Brain pericyte (primary cell): ENCODE results near the gene CD1B.
"Not testable (repeated sequence)": the region's sequence is repeated elsewhere in the genome, so short reads cannot be mapped to it uniquely, and the experiment has no call there.

ENCODE experiments used
- DNase-seq: peaks from one replicate; pipeline ENCODE4 v3.0.0-alpha.2; 2012; ENCODE audit warnings: low read depth, low spot score

CD1B gene

DNA sequence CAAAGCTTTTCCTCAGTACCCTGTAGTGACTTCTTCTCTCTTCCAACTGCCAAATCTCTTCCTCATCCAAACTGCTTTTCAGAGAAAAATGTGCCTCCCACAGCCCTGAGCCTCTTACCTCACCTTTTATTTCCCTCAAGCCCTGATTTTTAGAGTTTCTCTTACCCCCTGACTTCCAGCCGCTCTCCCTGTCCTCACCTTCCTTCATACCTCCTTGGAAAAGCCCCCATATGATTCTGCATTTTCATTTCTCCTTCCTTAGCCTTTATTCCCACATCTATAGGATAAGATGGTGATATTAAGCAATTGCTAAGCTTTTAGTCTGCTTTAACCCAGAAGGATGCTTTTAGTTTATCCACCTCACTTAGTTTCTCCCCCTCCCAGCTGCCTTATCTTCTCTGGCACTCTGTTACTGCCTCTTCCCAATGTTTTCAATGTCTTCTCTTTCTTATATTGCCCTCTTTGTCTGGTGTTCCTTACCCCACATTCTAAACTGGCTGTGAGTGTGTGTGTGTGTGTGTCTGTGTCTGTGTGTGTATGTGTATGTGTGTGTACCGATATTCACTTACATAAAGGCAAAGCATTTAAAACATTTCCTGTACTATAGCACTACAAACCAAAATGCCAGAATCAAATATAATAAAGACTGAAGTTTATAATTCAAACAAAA is at the start of gene CD1B:
TSS of gene CD1B (minus strand) at position 51 of the 670 bp plus-strand sequence. CDS start 108 bp downstream, outside the sequence.
- DNase-seq, result no peak

DNA sequence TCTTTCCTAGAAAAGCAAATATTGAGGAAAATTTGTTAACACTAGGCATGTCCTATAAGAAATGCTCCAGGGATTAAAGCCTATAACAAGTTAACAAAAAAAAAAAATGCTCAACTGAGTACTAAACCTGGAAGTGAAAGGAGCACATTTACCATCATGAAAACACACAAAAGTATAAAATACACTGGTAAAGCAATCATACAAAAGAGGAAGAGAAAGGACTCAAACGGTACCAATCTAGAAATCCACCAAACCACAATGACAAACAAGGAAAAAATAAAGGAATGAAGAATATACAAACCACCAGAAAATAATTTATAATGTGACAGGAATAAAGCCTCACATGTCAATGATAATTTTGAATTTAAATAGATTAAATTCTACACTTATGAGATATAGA is 43.5 kb upstream of the CD1B start:
- no peak for DNase-seq

DNA sequence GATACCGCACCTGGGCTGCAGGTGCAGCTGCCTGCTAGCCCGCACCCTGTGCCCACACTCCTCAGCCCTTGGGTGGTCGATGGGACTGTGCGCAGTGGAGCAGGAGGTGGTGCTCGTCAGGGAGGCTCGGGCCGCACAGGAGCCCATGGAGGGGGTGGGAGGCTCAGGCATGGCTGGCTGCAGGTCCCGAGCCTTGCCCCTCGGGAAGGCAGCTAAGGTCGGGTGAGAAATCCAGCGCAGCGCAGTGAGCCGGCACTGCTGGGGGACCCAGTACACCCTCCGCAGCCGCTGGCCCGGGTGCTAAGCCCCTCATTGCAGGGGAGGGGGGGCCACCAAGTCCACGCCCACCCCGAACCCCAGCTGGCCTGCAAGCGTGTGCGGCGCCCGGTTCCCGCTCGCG is 42.8 kb upstream of the CD1B start:
- not testable (repeated sequence) for DNase-seq

DNA sequence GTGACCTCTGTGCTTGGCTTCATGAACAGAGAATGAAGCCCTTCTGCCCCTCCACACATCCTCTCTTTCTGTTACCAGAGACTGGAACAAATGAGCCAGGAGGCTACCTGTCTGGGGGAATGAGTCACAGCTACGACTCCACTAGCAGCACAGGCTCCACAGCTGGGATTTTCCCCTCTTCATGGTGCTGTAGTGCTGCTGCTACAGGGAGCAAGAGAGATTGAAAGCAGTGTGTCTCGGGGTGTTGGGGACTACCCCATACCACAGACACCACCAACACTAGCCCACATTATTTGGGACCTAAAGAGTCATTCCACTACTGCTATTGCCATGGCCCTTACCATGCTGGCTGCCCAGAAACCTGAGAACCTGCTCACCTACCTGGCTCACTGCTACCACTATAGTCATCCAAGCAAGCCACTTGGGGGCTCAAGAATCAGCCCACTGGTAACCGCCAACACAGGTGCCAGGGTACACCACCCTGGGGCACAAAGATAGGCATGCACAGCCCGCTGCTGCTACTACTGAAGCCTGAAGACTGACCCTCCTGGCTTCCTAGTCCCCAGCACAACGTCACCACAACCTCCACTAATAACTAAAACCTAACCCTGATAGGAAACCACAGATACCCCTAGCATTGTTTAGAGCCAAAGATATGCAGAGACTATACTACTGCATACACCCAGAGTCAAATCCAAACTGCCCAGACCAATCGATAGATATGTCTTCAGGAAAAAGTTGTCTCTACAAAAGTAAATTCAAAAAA is 40.0 kb upstream of the CD1B start:
- no peak for DNase-seq

DNA sequence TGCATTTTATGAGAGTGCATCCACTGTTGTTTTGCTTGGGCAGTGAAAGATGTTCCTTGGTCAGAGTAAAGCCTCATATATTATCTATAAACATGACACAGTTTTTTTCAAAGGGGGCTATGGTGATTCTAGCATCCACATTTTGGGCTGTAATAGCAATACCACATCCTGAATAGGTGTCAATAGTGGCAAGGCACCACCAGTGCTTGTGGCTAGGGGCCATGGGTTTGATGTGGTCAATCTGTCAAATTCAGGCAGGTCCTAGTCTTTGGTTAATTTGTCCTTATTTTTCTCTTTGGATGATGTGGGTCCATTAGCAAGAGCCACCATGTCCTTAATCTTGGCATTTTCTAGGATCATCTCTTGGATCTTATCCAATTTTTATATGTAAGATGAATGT is 35.5 kb upstream of the CD1B start:
- DNase-seq, result no peak

DNA sequence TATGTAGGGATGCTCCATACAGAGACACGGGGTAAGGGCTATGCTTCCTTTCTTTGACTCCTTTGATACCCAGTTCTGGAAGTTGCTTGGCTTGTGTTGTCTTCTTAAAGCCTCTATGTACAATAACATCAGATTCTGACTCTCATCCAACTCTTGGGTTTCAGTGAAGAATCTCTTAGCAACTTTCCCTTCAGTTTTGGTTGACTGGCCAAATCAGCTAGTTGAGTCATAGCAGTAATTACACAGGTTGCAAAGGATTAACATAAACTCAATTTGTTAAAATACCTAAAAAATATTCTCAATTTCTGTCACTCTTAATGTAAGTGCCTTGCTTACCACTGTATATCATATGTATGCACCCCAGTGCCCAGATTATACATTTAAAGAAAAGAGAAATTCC is 31.6 kb upstream of the CD1B start:
- DNase-seq, result no peak

DNA sequence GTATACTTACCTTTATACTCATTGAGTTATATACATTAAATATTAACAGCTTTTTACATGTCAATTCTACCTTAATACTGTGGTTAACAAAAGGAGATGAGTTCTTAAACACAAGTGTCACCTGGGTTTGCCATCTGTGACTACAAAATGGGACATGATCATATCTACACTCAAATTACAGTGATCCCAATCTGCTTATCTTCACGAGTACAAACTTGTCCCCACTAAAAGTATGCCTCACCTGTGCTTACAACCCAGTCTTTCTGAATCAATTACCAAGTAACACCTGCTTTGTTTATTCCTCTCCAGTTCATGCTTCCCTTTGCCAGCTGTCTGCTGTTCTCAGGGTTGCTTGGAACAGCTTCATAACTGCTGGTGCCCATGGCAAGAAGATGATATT is 31.2 kb upstream of the CD1B start:
- DNase-seq, result no peak

DNA sequence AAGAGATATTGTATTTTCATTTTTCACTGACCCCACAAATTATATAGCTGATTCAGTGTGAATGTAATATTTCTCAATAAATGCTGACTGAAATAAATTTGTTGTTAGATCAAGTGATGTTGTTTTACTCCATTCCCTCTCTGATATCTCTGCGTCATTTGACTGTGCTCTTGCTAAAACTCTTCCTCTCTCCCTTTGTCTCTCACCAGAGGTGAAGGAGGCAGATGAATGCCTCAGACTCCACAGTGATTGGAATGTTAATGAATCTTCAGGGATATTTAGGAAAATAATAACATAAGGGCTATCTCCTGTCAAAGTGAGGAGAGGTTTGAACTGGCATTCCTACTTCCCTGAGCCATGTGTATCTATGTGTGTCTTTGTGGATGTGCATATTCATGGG is 26.1 kb upstream of the CD1B start:
- no peak for DNase-seq

DNA sequence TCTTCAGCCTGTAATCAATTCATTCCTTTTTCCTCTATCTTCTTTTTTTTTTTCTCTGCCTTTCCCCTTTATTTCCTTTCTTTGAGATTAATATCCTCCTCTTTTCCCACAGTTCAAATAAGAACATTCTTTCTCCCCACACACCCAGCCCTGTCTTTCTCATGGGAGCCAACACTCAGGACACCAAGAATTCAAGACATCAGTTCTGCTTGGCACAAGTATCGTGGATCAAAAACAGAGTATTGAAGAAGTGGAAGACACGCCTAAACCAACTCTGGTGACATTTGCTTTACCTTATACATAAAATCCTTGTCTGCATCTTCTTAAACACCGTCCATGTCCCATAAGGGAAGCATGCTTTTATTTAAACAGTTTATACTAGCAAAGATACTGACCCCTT is 25.3 kb upstream of the CD1B start:
- DNase-seq, result no peak

DNA sequence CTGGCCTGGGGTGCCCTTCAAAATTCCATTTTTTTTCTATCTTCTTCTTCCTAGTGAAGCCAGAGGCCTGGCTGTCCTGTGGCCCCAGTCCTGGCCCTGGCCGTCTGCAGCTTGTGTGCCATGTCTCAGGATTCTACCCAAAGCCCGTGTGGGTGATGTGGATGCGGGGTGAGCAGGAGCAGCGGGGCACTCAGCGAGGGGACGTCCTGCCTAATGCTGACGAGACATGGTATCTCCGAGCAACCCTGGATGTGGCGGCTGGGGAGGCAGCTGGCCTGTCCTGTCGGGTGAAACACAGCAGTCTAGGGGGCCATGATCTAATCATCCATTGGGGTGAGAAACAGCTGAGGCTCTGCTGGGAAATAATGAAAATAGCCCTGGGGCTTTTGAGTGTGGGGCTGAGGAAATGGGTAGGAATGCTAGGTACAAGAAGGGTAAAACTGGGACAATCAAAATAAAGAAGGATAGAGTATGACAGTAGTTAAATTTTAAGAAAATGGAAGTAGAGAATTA is 24.5 kb upstream of the CD1B start:
- no peak for DNase-seq

DNA sequence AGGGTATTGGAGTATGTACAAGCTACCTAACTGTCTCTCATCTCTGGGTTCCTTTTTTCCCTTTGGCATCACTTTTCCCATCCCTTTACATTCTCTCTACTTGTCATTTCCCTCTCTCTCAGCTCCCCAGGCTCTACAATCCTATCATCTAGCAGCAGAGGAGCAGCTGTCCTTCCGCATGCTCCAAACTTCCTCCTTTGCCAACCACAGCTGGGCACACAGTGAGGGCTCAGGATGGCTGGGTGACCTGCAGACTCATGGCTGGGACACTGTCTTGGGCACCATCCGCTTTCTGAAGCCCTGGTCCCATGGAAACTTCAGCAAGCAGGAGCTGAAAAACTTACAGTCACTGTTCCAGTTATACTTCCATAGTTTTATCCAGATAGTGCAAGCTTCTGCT is 22.9 kb upstream of the CD1B start:
- no peak for DNase-seq

DNA sequence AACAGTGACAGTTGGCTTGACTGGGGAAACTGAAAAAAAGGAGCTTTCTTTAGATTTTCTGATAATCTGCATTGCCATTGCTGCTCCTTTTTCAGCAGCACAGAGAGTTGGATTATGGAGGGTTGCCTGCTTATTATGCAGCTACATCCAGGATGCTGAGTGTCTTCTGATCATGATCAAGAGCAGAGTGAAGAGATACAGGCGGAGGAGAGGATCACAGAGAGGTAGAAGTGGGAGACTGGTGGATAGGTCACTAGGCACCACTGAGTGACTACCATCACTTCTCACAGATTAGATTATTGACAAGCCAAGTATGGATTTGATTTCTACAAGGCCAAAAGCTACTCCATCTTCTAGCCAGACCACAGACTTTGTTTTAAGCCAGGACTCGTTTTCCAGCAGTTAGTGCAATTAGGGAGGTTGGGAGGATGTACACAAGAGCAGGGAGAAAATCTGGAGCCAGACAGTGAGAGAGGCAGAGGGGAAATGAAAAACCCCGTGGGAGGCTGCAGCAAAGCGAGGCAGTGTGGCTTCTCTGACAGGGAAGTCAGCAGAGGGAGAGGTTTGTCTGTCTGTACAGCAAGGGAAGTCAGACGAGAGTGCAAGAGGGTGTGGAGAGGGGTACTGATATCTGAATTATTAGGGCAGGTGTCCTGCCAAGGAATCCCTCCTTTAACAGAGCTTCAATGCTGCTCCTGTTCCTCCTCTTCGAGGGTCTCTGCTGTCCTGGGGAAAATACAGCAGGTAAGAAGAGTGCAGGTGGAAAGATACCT is 22.2 kb upstream of the CD1B start, which contains the start of gene CD1E:
TSS of gene CD1E (plus strand) at position 592 of the 773 bp plus-strand sequence. CDS start at position 687, 95 bp downstream.
- DNase-seq, result no peak

DNA sequence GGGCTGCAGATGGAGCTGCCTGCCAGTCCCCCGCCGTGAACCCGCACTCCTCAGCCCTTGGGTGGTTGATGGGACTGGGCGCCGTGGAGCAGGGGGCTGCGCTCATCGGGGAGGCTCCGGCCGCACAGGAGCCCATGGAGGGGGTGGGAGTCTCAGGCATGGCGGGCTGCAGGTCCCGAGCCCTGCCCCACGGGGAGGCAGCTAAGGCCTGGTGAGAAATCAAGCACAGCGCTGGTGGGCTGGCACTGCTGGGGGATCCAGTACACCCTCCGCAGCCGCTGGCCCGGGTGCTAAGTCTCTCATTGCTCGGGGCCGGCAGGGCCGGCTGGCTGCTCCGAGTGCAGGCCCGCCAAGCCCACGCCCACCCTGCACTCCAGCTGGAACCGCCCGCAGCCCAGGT is 17.6 kb upstream of the CD1B start:
- DNase-seq, result not testable (repeated sequence)

DNA sequence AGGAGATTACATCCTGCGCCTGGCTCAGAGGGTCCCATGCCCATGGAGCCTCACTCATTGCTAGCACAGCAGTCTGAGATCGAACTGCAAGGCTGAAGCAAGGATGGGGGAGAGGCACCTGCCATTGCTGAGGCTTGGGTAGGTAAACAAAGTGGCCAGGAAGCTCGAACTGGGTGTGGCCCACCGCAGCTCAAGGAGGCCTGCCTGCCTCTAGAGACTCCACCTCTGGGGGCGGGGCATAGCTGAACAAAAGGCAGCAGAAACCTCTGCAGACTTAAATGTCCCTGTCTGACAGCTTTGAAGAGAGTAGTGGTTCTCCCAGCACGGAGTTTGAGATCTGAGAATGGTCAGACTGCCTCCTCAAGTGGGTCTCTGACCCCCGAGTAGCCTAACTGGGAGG is 5.1 kb upstream of the CD1B start:
- DNase-seq, result not testable (repeated sequence)

DNA sequence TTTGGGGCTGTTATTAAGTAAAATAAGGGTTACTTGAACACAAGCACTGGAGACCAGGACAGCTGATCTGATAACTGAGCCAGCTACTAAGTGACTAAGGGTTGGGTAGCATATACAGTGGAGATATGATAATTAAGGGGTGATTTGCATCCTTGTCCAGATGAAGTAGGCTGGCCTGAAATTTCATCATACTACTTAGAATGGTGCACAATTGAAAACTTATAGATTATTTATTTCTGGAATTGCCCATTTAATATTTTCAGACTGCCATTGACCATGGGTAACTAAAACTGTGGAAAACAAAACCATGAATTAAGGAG is 3.8 kb upstream of the CD1B start:
- no peak for DNase-seq

DNA sequence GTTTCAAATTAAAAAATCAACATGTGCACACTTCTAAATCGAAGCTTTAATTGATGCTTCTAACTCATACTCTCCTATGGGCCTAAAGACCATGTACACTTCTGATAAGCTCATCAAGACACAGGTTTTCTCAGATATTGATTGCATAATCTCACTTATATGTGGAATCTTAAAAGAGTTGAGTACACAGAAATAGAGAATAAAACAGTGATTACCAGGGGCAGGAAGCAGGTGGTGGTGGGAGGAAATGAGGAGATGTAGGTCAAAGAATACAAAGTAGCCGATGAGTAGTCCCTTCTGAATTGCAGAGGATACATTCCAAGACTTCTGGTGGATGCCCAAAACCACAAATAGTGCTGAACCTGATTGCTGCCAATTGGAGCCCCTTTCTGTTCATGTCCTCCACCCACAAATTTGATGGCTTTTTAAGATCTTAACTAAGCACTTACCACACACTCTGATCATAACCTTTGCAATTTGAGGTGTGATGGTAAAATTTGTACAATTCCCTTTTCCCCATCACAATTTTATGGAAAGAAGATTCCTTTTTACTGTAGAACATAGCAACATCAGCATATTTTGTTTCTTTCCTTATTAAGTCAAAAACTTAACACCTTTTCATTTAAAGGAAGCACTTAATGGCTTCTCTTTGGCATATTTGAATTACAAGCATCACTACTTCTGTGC is 3.3 kb upstream of the CD1B start:
- DNase-seq, result no peak

DNA sequence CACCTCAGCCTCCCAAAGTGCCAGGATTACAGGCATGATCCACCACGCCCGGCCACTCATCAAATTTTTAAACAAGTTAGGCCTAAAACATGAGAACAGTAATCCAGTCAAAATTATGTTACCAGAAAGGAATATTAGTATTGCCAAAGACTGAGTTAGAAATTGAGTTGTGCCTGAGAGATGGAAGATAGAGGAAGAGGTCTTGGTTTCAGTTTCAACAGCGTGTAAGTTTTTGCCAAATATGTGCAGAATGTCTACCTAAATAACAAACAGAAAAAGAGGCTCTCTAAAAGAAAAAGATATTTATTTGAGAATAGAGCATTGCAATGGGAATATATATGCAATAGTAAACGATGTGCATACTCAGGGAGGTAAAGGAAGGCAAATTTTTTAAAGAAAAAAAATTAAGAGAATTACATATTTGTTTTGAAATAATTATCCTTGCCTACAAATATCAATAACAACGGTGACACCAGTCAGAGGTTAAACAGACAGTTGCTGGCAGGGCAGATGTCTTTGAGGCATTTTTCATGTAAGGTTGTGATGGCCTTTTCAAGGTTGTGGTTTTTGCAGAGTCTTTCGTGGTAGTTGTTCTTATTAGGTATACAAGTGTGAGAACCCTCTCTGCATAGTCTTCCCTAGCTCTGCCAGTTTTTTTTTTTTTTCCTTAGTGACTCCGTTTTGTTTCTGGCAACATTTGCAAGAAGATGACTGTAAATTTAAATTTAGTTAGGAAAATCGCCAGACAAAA is 2.2 kb upstream of the CD1B start:
- DNase-seq, result no peak

DNA sequence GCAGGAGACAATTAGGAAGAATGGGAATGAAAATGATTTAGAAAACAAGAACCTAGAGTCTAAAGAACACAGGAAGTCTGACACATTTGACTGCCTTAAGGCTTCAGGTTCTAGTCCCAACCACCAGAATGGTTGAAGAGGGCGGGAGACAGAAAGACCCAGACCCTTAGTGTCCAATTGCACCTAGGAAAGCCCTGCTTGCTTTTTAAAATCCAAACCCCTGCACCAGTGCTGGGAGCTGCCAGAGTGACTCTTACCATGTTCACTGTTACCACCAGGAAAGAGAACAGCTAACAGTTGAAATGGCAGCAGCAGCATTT is 265 bp downstream of the CD1B start:
- DNase-seq, result no peak

DNA sequence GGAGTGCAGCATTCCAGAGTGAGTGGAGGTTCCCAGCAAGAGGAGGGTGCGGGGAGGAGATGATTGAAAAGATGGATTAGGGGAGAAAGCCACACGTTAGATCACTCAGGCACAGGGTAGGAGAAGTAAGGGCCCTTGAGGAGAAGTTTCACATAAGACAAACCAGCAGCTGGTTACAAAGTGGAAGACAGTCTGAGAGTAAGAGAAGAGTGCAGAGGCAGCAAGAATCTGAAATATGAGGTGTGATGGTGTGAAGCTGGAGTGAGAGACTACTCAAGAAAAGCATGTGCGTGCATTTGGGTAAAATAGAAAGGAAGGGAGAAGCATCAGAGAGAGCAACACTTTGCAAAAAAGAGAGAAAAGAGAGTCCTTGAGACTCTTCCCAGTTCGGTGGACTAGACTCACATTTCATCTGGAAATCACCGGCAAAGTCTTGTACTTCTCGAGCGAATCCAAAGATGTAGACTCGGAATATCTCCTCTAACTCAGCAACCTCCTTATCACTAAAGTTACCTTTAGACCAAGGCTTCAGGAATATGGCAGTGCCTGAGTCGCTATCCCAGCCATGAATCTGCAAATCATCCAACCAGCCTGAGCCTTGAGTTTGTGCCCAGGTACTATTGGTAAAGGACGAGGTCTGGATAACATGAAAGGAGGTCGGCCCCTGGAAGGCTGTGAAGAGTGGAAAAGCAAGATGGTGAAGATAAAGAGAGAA is 783 bp downstream of the CD1B start:
- DNase-seq, result no peak

DNA sequence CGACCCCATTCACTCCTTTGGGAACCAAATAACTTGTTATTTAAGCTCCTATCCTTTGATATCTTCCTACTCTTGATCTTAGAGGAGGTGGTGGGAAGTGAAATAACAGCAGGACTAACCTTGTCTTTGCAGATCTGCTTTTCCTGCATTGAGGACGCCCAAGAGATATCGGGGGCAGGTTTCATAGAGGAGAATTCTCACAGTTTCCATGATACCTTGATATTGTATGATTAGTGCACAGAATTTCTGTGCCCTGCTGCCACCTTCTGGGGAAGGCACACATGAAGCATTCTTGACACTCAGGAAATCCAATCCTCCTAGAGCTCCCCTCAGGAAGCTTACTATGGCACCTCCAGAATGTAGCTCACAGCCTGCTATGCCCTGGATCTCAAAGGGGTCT is 1.6 kb downstream of the CD1B start:
- DNase-seq, result no peak

DNA sequence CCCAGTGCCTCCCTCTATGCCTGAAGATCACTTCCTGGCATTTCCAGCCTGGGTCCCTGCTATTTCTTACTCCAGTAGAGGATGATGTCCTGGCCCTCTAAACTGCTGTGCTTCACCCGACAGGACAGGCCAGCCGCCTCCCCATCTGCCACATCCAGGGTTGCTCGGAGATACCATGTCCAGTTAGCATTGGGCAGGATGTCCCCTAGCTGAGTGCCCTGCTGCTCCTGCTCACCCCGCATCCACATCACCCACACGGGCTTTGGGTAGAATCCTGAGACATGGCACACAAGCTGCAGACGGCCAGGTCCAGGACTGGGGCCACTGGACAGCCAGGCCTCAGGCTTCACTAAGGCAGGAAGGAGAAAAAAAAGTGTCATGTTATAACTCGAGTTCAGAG is 2.0 kb downstream of the CD1B start:
- no peak for DNase-seq
